ENCODE measurements around the gene DPF3.

The DPF3 gene

DNA sequence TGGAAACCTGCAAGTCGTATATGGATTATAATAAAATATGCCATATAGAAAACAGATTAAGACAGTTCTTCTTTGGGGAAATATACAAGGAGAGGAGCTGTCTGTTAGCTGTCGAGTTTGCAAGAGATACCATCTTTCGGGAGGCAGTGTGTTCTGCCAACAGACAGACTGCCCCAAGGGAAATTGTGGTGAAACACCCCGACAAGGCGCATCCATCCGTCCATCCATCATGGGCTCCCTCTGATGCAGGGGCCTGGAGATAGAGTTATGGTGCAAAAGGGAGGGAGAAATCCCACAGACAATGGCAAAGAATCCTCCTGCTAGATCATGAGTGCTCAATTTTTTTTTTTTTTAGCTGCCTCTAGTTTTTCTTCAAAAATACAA lies 156.3 kb downstream of the DPF3 start:
- DNase-seq = no peak

DNA sequence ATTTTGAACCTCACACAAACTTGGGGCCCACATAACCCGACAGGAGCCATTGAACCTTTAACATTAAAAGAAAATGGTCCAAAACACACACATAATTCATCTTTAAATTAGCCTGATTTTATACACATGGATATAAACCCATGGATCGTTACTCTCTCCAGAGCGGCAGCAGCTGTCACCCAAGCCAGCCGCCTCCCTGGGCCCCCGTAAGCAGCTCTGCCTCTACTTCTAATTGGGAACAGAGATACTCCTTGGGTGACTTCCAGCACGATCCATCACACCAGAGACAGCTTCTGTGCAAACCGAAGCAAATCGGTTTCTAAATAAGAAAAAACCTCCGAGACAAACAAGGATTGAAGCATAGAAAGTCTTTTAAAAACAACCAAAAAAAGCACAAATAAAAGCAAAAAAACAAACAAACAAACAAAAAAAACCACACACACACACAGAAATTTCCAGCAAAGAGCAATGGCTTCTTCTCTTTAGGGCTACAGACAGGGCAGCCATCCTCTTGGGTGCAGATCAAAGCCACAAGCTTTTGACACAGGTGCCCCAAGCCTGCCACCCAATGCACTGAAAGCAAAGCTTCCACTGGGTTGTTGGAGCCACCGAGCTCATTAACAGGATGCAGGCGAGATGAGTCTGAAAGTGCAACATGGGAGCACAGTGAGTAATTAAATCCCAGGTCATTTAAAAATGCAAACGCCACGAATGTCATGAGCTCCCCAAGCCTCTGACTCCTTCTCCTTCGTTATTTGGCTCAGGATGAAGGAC lies 156.9 kb downstream of the DPF3 start:
- no peak for DNase-seq

DNA sequence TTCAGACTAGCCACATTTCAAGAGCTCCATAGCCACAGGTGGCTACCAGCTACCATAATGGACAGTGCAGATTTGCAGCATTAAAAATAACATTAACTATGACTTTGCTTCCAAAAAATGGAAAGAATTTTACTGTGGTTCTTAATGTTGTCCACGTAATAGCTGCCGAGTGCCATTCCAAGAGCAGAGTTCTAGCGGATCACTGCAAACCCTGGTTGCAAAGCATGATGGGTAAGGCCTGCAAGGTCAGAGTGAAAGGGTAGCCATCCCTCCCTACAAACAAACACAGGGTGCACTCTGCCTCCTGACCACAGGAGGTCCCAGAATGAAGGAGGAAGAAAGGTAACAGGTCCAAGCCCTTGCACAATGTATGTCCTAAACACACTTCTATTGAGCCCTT lies 157.6 kb downstream of the DPF3 start:
- DNase-seq = no peak

DNA sequence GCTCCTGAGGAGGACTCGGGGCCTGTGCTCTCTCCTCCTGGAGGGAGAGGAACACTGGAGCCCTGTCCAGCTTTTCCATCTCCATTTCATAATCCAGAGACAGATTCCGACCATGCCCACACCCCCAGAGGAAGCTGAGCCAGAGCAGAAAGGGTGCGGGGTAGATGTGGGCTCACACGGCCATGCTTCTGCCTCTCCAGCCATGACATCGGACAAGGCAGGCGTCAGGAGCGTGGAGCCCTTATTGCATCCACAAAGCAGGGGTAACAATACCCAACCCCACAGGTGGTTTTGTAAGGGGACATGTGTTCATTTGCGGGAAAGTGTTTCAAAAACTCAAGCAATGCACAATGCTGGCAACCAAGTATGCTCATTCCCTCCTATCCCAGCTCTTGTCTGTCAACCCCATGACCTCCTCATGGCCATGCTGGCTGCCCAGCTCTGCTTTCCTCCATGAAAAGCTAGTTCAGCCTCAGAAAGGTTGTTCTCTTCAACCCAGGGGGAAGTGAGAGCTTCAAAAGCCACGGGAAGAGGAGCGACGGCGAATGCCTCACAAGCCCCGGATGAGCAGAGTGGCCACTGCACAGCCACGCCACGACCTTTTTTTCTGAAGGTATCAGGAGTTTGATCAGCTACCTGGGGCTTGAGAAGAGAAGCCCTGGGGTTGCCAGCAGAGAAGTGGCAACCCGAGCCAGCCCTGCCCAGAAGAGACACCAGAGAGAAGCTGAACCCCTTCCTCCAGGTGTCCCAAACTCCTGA lies 161.7 kb downstream of the DPF3 start:
- DNase-seq = no peak

DNA sequence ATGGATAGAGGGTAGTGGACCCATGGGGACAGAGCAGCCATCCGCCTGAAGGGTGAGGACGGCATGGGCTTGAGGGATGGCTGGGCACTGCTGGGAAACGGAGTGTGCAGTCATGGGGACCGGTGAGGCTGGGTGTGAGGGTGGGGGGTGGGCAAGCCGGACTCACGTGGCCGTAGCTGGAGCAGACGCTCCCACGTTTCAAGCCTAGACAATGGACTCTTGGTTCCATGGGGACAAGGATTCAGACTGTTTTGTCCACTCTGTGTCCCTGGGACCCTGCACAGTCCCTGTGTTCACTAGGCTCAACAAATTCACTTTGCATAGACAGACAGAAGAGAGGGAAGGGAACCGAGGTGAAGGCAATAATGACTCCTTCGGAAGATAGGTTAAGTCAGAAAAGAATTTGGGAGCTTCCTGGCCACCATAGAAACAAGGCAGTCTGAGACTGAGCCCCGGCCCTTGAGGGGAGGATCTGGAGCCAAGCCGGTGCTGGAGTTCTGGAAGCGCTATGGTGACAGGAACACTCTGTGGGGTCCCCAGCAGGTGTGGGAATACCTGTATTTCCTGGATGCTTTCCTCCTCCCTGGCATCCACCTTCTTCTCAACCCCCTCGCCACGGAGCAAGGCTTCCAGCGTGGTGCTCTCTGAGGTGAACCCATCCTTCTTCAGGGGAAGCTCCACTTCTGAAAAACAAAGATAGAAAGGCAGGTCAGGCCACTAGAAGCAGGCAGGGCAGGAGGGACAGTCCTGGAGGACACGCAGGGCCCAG lies 162.5 kb downstream of the DPF3 start:
- no peak for DNase-seq

DNA sequence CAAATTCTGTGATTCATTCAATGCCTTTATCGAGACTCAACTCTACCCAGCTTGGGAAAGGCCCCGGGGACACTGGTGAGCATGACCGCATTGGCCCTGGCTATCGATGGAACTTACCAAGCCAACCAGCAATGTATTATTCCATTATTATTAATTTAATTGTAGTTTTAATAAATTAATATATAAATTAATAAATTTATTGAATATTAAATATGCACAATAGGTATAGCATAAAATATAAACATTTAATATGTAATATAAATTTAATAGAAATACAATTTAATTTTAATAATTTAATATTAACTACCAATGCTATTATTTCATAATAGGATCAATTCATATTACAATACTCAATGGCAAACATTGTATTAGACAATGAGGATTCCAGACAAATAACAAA lies 163.4 kb downstream of the DPF3 start:
- DNase-seq = no peak

DNA sequence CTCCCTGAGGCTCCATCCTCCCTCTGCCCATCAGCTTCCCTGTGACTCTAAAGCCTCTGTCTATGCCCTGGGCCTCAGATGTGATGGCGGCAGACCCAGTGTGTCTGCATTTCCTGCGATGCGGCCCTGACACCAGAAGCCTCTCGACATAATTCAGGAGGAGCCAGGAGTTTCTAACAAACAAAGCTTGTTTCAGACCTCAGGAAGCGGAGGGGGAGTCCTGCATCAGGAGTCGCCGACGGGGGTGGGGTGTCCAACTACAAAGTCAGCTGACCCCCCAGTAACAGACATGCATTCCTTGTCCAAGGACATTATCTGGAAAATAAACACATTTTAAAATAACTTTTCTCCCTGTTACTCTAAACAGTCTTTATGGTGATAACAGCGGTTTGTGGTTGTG lies 167.5 kb downstream of the DPF3 start:
- no peak for DNase-seq

DNA sequence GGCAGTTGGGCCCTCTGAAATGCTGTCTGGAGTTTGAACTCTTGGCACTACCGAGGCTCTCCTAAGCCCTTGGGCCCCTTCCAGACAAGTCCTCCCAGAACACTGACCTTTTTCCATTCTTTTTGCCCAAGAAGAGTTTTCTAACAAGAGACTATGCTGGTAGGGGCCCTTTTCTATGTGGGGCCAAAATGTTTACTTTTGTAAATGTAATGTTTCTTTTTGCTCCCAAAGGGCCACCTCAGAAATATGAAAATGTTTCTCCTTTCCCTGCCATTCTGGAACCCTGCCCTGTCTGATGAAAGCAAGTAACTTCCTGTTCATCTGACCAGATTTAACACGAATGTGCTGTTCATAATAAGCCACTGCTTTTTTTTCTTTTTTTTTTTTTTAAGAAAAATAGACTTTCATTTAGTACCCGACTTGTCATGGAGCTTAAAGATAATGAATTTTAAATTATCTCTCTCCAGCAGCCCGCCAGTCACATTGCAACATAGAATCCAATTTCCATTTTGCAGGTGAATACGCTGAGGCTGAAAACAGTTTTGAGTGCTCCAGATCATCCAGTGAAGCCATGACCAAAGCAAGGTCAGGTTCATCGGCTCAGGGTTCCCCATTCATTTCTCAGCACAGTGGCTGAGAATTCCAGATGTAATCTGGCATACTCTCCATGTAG lies 169.9 kb downstream of the DPF3 start:
- DNase-seq = no peak

DNA sequence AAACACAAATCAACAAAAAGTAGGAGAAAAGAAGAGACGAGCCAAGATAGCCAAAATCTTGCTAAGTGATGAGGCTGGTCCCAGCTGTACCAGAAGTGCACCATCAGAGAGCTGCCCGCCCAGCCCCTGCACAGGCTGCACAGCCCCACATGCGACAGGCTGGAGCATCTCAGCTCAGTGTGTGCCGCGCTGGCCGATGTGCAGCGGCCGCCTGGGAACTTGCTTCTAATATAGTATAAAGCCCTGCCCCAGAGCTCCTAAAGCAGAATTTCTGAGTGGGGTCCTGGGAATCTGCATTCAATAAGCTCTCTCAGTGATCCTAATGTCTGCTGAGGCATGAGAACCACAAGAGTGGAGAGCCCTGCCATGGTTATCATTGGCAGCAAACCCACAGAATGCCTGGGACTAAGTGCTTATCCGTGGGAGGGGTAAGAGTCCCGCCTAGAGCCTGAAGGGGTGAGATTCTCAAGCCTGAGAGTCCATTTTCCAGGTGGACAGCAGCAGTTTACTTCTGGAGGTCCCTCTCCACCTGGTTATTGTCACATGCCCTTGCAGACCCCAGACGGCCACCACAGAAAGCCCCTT lies 171.6 kb downstream of the DPF3 start:
- no peak for DNase-seq

DNA sequence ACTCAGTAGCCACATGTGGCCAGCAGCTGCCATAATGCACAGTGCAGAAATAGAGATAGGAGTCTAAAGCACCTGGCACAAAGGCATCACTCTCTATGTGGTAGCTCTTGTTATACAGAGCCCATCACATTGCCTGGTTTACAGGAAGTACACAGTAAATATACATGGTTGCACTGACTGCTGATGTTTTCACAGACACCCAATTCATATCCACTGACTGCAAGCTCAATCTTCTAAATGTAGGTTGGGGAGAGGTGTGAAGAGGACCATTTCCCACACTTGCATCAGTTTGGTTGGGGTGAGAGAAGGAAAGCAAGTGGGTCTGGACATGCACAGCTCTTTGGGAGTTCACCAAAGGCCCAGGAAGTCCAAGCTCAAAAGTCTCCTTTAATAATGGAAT lies 172.8 kb downstream of the DPF3 start:
- no peak for DNase-seq

DNA sequence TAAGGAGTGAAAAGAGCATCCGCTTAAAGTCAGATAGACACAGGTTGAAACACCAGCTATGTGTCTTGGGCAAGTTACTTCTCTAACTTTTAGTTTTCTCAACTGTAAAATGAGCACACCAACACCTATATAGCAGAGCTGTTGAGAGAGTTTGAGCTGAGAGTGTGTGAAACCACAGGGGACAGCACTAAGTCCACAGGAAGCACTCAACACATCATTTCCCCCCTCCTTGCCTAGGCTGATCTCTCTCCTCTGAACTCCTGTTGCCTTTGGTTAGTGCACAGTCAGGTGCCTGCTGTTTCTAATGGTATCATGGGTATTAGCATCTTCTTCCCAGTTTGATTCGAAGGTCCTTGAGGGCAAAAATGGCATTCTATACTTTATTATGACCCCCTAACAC lies 176.7 kb downstream of the DPF3 start:
- no peak for DNase-seq

DNA sequence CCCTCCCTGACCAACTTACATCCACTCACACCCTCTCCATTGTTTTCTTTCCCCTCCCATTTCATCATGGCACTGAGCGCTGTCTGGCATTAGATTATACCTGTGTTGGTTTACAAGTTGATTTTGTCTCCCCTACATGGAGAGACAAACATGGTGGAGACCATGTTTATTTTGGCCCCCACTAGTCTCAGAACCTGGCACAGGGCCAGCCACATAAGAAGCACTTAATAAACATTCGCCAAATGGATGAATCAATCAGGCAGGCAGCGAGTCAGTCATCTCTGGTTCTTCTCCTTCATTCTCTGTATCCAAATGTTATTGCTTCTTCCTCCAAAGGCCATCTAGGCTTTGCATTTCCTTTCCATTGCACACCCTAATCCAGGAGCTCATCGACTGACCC lies 177.4 kb downstream of the DPF3 start:
- DNase-seq = no peak

DNA sequence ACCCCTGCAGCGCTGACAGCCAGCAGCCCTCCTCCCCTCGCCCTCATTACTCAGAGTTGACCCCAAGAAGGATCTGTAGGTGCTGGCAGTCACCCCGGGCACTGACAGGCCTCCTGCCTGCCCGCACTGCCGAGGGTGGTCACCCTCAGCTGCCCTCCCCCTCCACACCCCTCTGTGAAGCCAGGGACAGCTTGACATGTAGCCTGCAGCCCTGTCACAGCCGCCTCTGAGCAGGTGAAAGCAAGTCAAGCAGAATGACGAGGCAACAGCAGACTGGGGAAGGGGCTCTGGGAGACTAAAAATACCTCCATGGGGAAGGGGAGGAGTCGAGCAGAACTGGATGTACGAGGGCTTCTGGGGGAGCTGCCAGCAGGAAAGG lies 178.1 kb downstream of the DPF3 start:
- no peak for DNase-seq

DNA sequence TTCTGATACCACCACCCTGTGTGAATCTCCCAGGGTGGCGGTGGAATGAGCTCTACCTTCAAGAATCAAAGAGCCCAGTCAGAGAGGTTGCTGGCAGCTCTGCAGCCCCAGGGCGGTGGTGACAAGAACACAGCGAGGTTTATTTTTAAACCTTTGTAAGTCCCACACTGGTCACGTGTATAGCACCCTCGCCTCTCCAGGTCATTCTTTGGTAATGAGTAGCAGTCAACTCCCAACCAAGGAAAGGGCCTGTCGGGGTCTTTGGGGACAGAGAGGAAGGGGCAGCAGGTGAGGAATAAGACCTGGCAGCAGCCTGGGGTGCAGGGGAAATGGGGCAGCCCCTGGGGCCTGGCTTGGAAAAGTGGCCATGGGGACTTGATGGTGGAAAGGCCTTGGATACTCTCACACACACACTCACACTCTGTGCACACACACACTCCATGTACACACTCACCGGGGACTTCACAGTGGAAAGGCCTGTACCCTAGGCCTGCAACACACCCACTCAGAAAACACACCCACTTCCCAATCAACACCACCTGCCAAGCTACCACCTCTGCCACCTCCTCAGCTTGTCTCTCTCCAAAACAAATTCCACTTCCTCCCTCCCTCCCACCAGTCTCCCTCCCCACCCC lies 178.6 kb downstream of the DPF3 start:
- no peak for DNase-seq

DNA sequence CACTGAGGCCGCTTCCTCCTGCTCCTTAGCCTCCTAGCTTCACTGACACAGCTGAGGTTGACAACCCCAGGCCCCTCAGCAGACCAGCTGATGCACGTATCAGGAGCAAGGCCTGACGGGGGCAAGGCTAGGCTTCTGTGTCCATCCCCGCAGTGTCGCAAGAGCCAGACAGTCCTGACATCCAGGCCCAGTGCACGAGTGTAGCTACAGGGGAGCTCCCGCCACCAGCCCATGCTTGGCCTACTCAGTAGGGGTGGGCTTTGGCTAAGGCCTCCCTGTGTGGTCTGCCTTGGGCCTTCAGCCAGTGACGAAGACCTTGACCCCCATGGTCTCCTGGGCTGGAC lies 179.1 kb downstream of the DPF3 start:
- no peak for DNase-seq

DNA sequence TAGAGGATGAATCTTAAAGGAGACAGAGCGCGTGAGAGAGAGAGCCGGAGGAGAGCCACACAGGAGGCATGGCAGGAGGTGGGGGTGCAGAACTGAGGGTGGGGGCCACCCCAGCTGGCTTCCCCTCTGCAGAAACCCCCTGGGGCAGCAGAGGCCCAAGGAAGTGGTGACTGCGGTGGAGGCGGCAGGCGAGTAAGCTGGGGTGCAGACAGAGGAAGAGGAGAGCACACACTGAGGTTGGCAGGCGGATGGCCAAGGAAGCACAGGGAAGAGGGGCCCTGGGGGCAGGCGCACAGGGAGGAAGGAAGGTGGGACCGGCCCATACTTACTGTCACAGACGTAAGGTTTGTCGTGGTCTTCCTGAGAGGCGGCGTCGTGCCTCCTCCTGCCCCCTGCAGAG lies 179.8 kb downstream of the DPF3 start:
- DNase-seq = no peak

DNA sequence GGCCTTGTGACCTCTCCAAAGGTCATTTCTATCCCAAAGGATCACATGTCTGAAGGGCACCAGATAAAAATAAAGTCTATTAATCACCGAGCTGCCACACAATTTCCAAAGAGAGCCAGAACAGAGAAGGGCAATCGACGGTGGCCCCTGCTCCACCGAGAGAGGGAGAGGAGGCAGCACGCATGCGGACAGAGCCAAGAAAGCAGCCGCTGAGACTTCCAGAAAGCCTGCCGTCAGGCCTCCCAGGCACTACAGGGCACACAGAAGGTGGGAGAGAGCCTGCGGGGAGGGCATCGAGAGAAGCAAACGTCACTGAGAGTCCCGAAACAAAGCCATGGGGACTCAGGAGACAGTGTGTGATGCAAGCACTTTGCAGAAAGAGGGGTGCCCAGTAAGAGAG lies 182.0 kb downstream of the DPF3 start:
- DNase-seq = no peak

DNA sequence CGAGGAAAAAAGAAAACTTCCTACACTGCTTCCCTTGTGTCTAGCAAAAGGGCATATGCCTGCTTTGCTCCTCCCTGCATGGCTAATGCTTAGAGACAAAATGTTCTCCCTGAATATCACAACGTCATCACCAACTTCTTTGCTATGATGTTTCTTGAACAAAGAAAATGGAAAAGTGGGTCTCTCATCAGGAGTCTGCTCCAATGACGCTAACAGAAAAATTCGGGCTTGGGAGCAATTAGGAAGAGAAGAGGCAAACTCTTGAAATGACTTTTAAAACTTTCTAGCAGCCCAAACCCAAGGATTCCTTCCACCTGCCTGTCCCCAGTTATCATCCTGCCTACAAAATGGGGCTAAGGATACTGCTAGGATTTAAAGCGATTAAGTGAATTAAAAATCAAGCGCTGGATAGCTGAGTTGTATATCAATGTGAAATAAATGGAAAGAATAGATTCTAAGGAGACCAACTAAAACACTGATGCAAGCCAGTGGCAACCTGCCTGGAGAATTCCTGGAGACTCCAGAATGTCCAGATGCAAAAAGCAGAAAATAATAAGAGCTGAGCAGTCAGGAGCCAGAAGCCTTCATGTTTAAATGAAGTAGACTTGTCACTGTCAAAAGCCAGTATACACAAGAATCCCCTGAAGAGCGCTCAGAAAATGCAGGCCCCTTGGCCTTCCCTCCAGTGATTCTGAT lies 183.8 kb downstream of the DPF3 start:
- DNase-seq = no peak

DNA sequence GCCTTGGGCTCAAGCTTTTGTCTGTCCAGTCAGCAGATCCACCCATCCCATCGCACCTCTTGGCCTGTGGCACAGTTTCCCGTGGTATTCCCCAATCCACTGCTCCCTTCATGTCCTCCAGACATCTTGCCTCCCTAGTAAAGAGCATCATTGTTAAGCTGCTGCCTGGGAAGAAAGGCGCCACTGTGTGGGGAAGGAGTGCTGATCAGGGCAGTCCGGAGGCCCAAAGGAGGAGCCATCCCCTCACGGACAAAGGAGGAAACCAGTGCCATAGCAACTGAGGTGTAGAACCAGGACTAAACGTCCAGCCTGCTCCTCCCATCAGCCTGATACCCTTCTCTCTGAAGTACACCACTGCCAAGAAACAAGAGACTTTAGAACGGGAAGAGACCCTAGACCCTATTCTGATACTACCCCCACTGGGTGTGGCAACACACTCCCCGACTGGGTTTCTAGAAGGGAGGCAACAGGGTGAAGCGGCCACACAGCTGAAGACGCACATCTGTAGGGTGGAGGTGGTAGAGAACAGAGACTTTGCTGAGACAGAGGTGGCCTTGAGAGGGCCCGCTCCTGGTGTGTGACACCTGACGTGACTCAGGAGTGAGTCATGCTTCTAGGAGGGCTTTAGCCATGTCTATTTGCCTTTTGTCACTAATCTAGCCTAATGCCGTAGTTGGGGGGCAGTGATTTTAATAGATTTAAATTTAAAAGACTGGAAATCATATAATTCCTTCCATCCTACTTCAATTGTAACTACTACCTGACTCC lies 185.0 kb downstream of the DPF3 start:
- DNase-seq = no peak

DNA sequence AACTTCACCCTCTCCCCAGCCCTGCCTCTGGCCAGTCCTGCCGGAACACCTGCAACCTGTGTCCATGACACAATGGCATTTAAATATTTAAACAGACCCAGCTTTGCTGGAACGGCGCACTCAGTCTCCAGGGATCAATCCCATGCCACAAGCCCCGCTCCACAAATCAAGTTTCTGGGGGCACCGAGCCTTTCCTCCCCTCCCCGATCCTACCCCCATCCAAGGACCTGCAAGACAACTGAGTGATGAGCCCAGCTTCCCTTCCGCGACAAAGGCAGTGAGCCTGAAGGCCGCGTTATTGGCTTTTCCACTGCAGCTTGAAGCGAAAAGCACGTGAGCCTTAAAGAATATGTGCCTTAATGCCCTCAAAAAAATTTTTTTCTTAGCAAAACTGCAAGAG lies 185.7 kb downstream of the DPF3 start:
- no peak for DNase-seq

DNA sequence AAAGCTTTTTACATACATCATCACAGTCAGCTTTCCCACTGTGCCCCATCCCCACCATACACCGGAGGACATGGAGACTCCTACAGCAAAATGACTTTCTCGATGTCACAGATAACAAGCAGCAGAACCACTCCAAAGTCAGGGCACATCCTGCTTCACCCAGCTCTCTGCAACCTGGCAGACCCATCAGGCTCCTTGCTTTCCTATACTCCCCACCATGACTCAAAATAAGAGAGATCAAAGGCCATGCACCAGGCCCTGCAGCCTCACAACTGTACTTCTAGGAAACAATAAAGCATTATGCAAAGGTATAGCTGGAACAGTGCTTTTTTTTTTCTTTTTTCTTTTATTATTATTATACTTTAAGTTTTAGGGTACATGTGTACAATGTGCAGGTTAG lies 187.4 kb downstream of the DPF3 start:
- no peak for DNase-seq
